ENCODE measurements around the gene LRIG2. TPM values are rescaled to one million over a fixed set of nuclear protein-coding genes. Genes with fewer than 3 reads are reported as not detected.

LRIG2 gene
- total and polyA plus RNA-seq, 9 of the 15 experiments (the other 6 are each of a cell fraction or from before 2014, with no cell fraction given): 1.8 to 28.1 (median 11.5) TPM

- no peak for TF ChIP-seq ETS1 (conservative IDR thresholded peaks at IDR 0.05; ENCODE audit: control insufficient read depth, low read depth, low read length)
- no peak for TF ChIP-seq NFXL1 (CRISPR knock-in tag; IDR thresholded peaks at IDR 0.05)
- TF ChIP-seq ZNF717 (CRISPR knock-in tag; IDR thresholded peaks at IDR 0.05): no peak
- TF ChIP-seq SMC3 (conservative IDR thresholded peaks at IDR 0.05; ENCODE audit: insufficient read depth, low read depth, low read length): peak; percentile 87
- TF ChIP-seq RBFOX2 (IDR thresholded peaks at IDR 0.05; ENCODE audit: low read depth, low read length): no peak
- no peak for TF ChIP-seq ZNF655 (CRISPR knock-in tag; IDR thresholded peaks at IDR 0.05)
- no peak for TF ChIP-seq NUFIP1 (IDR thresholded peaks at IDR 0.05; ENCODE audit: partially characterized antibody)
- TF ChIP-seq MLLT1 (IDR thresholded peaks at IDR 0.05): peak; percentile 83 to 87; a peak in 3 of 4 replicates
- TF ChIP-seq COPS2 (conservative IDR thresholded peaks at IDR 0.05): no peak
- TF ChIP-seq ESRRA (IDR thresholded peaks at IDR 0.05; ENCODE audit: borderline replicate concordance, low read depth): peak; percentile 15; the same call in 1 of the 2 replicates
- no peak for TF ChIP-seq GMEB1 (CRISPR knock-in tag; IDR thresholded peaks at IDR 0.05)
- TF ChIP-seq ARID3A (IDR thresholded peaks at IDR 0.05; ENCODE audit: borderline replicate concordance, low read depth, low read length): 0 out of 2 replicates have a peak, but pooled peaks have one; percentile 59
- TF ChIP-seq POLR2B (IDR thresholded peaks at IDR 0.05; ENCODE audit: low read depth, partially characterized antibody): no peak
- no peak for TF ChIP-seq HNRNPK (IDR thresholded peaks at IDR 0.05; ENCODE audit: low read depth, low read length, poor library complexity, severe bottlenecking)
- no peak for TF ChIP-seq ZNF124 (CRISPR knock-in tag; IDR thresholded peaks at IDR 0.05)
- TF ChIP-seq YY1 (IDR thresholded peaks at IDR 0.05; ENCODE audit: borderline replicate concordance in 1 of 3, control insufficient read depth in 1 of 3, extremely low read depth in 1 of 3, insufficient read depth in 3 of 3, insufficient read length in 1 of 3, insufficient replicate concordance in 2 of 3, low read depth in 1 of 3, low read length in 2 of 3): peak in 2 of 3 experiments; percentile 70 to 85
These were observed 67.8 kb downstream of the LRIG2 start (continued) for GRCh38 chr1:113140588-113141446.
